Trophoblast cell (in vitro differentiated cells and primary cell): ENCODE measurements around the gene HIVEP3.

Source experiments
- DNase-seq, 2 donors: peaks; one replicate each; pipeline ENCODE4 v3.0.0-alpha.2; 2016
- H2AFZ ChIP-seq: 2 replicates; pipeline ENCODE4 v1.6.1; 2013; ENCODE audit warnings: low read length, moderate library complexity, mild to moderate bottlenecking; ENCODE audit not compliant: insufficient read depth, poor library complexity
- H2AK5ac ChIP-seq: 2 replicates; pipeline ENCODE4 v1.6.1; 2013; ENCODE audit warnings: mild to moderate bottlenecking, low read length
- H2BK120ac ChIP-seq: 2 replicates; pipeline ENCODE4 v1.6.1; 2013; ENCODE audit warnings: low read length, mild to moderate bottlenecking, moderate library complexity; ENCODE audit not compliant: insufficient read depth, poor library complexity
- H2BK12ac ChIP-seq: 2 replicates; pipeline ENCODE4 v1.6.1; 2013; ENCODE audit warnings: mild to moderate bottlenecking, low read length, moderate library complexity
- H2BK5ac ChIP-seq: 2 replicates; pipeline ENCODE4 v1.6.1; 2013; ENCODE audit warnings: low read length, low read depth, moderate library complexity, mild to moderate bottlenecking; ENCODE audit not compliant: poor library complexity
- H3K14ac ChIP-seq: 2 replicates; pipeline ENCODE4 v1.6.1; 2013; ENCODE audit warnings: mild to moderate bottlenecking, low read length
- H3K18ac ChIP-seq: 2 replicates; pipeline ENCODE4 v1.6.1; 2013; ENCODE audit warnings: mild to moderate bottlenecking, low read length
- H3K23ac ChIP-seq: 2 replicates; pipeline ENCODE4 v1.6.1; 2013; ENCODE audit warnings: low read length
- H3K27ac ChIP-seq: 2 replicates; pipeline ENCODE4 v1.5.1; 2013; ENCODE audit warnings: low read depth, mild to moderate bottlenecking, inconsistent platforms, low read length, moderate library complexity
- H3K27me3 ChIP-seq: 2 replicates; pipeline ENCODE4 v1.6.1; 2013; ENCODE audit warnings: inconsistent platforms, mild to moderate bottlenecking, low read length, moderate library complexity; ENCODE audit not compliant: insufficient read depth
- H3K36me3 ChIP-seq, 2 experiments: 1 replicate in 1 of 2; 2 replicates in 1 of 2; pipeline ENCODE4 v1.6.1; 2013; ENCODE audit warnings: low read length in 2 of 2, mild to moderate bottlenecking in 2 of 2, moderate library complexity in 1 of 2; ENCODE audit not compliant: insufficient read depth in 2 of 2, control insufficient read depth in 1 of 2
- H3K4ac ChIP-seq: 2 replicates; pipeline ENCODE4 v1.6.1; 2013; ENCODE audit warnings: low read depth, mild to moderate bottlenecking, low read length, moderate library complexity
- H3K4me1 ChIP-seq, 2 experiments: 1 replicate in 1 of 2; 2 replicates in 1 of 2; pipeline ENCODE4 v1.6.1; 2013; ENCODE audit warnings: low read length in 2 of 2, mild to moderate bottlenecking in 2 of 2, moderate library complexity in 1 of 2; ENCODE audit not compliant: insufficient read depth in 2 of 2, control insufficient read depth in 1 of 2
- H3K4me2 ChIP-seq: 2 replicates; pipeline ENCODE4 v1.6.1; 2013; ENCODE audit warnings: inconsistent platforms, mild to moderate bottlenecking, low read length, moderate library complexity
- H3K4me3 ChIP-seq: 2 replicates; pipeline ENCODE4 v1.5.1; 2013; ENCODE audit warnings: mild to moderate bottlenecking, low read depth, low read length, inconsistent platforms
- H3K79me1 ChIP-seq: one replicate; pipeline ENCODE4 v1.6.1; 2013; ENCODE audit warnings: low read length
- H3K79me2 ChIP-seq: 2 replicates; pipeline ENCODE4 v1.6.1; 2013; ENCODE audit warnings: low read length, mild to moderate bottlenecking; ENCODE audit not compliant: control insufficient read depth, insufficient read depth, poor library complexity
- H3K9ac ChIP-seq: 2 replicates; pipeline ENCODE4 v1.6.1; 2013; ENCODE audit warnings: mild to moderate bottlenecking, low read length
- H3K9me3 ChIP-seq: 2 replicates; pipeline ENCODE4 v1.6.1; 2013; ENCODE audit warnings: low read depth, mild to moderate bottlenecking, control low read depth, inconsistent platforms, low read length; ENCODE audit not compliant: insufficient read depth
- H4K12ac ChIP-seq: 2 replicates; pipeline ENCODE4 v1.6.1; 2013; ENCODE audit warnings: low read depth, mild to moderate bottlenecking, low read length, moderate library complexity
- H4K8ac ChIP-seq: 2 replicates; pipeline ENCODE4 v1.6.1; 2013; ENCODE audit warnings: low read depth, mild to moderate bottlenecking, low read length, moderate library complexity
- H4K91ac ChIP-seq: one replicate; pipeline ENCODE4 v1.6.1; 2013; ENCODE audit warnings: low read depth, mild to moderate bottlenecking, low read length, moderate library complexity
- WGBS: extraction: QIAGEN DNeasy Blood & Tissue Kit; methylation state at CpG from one replicate; pipeline ENCODE4 v1.1.7; 2013; ENCODE audit warnings: missing lambda C conversion rate; ENCODE audit not compliant: insufficient read length, insufficient coverage; ENCODE audit errors: extremely low coverage; 5-methylcytosine and 5-hydroxymethylcytosine counted together

The HIVEP3 gene

DNA sequence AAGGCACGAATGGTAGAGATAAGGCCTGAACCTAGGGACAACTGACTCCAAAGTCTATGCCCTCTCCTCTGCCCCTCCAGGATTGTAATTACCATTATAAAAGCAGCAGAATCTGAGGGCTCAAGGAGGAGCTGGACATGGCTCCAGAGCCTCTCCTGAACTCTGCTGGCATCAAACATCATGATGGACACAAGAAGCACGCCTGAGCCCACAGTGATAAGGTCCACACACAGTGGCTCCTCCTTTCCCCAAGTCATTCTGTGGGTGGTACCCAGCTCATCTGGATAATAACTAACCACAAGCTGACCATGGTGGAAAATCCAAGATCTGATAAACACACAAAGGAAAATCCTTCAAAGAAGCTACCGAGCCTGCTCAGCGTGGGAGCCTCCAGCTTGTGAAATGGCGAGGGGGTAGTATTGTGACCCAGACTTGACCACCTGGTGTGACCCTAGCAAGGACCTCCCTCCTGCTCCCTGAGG, 85.2 kb downstream of the HIVEP3 start:
- no peaks in the 10 kb centered on the region for H3K9me3 ChIP-seq
- H3K14ac ChIP-seq, result no peak overlapping the region
- no peak overlapping the region for H3K4ac ChIP-seq
- no peaks in the 10 kb centered on the region for H3K79me2 ChIP-seq
- H2BK12ac ChIP-seq, result no peak overlapping the region
- no peak overlapping the region for H3K18ac ChIP-seq
- H2AFZ ChIP-seq, result no peak overlapping the region
- no peaks in the 10 kb centered on the region for H3K36me3 ChIP-seq
- H3K27ac ChIP-seq, result no peak overlapping the region
- no peak overlapping the region for H2BK5ac ChIP-seq
- H3K4me2 ChIP-seq, result no peak overlapping the region
- no peak overlapping the region for H4K8ac ChIP-seq
- H3K4me3 ChIP-seq, result no peak overlapping the region
- no peaks in the 10 kb centered on the region for H3K79me1 ChIP-seq
- no peak overlapping the region for H3K23ac ChIP-seq
- DNase-seq, result no peak
- no peaks in the 10 kb centered on the region for H3K4me1 ChIP-seq
- H4K91ac ChIP-seq, result no peak overlapping the region
- no peak overlapping the region for H2BK120ac ChIP-seq
- H3K9ac ChIP-seq, result no peak overlapping the region
- no CpG with 5 or more reads among the region's 5 CpGs for WGBS
- H3K27me3 ChIP-seq, result no peaks in the 10 kb centered on the region
- no peak overlapping the region for H2AK5ac ChIP-seq
- H4K12ac ChIP-seq, result no peak overlapping the region

DNA sequence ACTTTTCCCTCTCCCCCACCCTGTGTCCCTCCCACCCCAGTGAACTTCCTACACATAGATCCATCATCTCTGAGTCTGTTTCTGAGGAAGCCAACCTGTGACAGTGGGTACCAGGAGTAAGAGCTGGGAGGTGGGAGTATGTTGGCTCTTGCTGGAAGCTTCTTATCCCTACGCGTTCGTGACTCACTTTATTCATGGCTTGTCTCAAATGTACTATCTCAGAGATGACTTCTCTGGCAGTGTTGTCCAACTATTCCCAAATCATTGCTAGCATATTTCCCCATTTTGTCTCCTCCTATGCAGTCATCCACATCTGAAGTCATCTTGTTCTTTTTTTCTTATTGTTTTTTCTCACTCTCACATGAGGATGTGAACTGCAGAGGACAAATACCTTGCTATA, 88.0 kb downstream of the HIVEP3 start:
- no peak overlapping the region for H3K4me2 ChIP-seq
- no peaks in the 10 kb centered on the region for H3K79me1 ChIP-seq
- H2BK5ac ChIP-seq, result no peak overlapping the region
- H3K27ac ChIP-seq, result no peak overlapping the region
- no peak overlapping the region for H2BK120ac ChIP-seq
- WGBS, result no CpG with 5 or more reads among the region's 3 CpGs
- no peak overlapping the region for H4K8ac ChIP-seq
- H3K9me3 ChIP-seq, result no peaks in the 10 kb centered on the region
- no peaks in the 10 kb centered on the region for H3K36me3 ChIP-seq
- H3K79me2 ChIP-seq, result no peaks in the 10 kb centered on the region
- H3K18ac ChIP-seq, result no peak overlapping the region
- H2AFZ ChIP-seq, result no peak overlapping the region
- no peaks in the 10 kb centered on the region for H3K27me3 ChIP-seq
- H3K9ac ChIP-seq, result no peak overlapping the region
- no peak overlapping the region for H4K91ac ChIP-seq
- DNase-seq, result peak in 1 of 2 donors; percentile 15
- H3K14ac ChIP-seq, result no peak overlapping the region
- no peaks in the 10 kb centered on the region for H3K4me1 ChIP-seq
- no peak overlapping the region for H2BK12ac ChIP-seq
- H3K4ac ChIP-seq, result no peak overlapping the region
- H4K12ac ChIP-seq, result no peak overlapping the region
- no peak overlapping the region for H2AK5ac ChIP-seq
- H3K23ac ChIP-seq, result no peak overlapping the region
- H3K4me3 ChIP-seq, result no peak overlapping the region

DNA sequence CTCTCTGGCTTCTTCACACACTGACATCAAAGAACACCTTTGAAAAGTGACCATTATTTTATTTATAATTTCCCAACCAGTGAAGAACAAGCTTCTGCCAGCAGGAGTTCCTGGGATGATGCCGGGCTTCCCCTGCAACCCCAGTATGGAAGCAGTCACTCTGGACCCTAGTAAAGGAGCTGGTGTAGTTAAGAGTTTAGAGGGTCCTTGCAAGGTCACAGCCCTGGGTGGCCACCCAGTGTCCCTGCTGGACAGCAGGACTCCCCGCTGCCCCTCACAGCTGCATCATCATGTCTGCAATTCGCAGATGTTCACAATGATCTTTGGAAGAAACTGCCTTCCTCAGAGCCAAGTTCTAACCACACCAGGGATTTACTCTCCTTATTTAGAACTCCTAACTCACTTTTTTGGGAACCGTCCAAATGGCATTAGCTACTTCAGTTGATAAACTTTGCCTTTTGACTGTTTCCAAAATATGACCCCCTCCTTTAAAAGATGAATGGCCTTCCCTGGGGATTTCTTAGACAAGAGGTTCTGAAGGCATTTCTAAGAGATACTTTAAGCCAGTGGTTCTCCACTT, 90.6 kb downstream of the HIVEP3 start:
- Histone ChIP-seq H3K9ac (no peak overlapping the region), H2AFZ (no peak overlapping the region), H3K79me2 (no peaks in the 10 kb centered on the region), H2AK5ac (no peak overlapping the region), H4K8ac (no peak overlapping the region), H3K79me1 (no peaks in the 10 kb centered on the region), H3K27ac (no peak overlapping the region), H4K12ac (no peak overlapping the region), H2BK5ac (no peak overlapping the region), H2BK120ac (no peak overlapping the region), H3K4me3 (no peak overlapping the region), H3K27me3 (no peaks in the 10 kb centered on the region), H3K23ac (no peak overlapping the region), H3K9me3 (no peaks in the 10 kb centered on the region), H3K18ac (no peak overlapping the region), H3K4me2 (no peak overlapping the region), H2BK12ac (no peak overlapping the region), H3K36me3 (no peaks in the 10 kb centered on the region), H3K4me1 (peaks cover 5 to 8% of the 10 kb centered on the region in 2 experiments), H4K91ac (no peak overlapping the region), H3K14ac (no peak overlapping the region), H3K4ac (no peak overlapping the region)
- DNase-seq, result no peak
- WGBS, result no CpG with 5 or more reads among the region's 4 CpGs

DNA sequence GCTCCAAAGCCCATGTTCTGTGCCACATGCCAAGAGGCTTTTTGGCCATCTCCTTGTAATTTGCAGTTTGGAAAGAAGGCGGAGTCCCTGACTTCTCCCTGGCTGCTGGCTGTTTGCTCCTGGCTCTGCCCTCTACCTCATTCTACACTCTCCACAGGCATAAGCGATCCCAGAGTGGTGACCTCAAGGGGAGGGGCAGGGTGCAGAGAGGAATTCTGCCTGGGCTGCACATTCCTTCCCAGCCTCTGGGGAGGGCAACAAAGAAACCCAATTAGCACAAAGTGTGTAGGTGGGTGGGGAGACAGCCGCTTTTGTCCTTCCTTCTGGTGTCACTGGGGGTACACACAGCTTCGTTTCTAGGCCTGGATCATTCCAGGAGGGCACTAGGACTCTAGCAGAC, 95.3 kb downstream of the HIVEP3 start:
- Histone ChIP-seq H3K4me3 (no peak overlapping the region), H2AK5ac (no peak overlapping the region), H3K4me2 (peak overlapping the region; percentile 6), H3K23ac (no peak overlapping the region), H4K8ac (no peak overlapping the region), H3K4ac (no peak overlapping the region), H3K9ac (no peak overlapping the region), H4K12ac (no peak overlapping the region), H3K79me2 (no peaks in the 10 kb centered on the region), H2BK12ac (no peak overlapping the region), H3K4me1 (peaks cover 5 to 9% of the 10 kb centered on the region in 2 experiments), H3K36me3 (no peaks in the 10 kb centered on the region), H3K18ac (no peak overlapping the region), H4K91ac (no peak overlapping the region), H2BK120ac (no peak overlapping the region), H3K79me1 (no peaks in the 10 kb centered on the region), H3K27ac (no peak overlapping the region), H2AFZ (peak overlapping the region; percentile 43), H2BK5ac (no peak overlapping the region), H3K14ac (no peak overlapping the region), H3K27me3 (no peaks in the 10 kb centered on the region), H3K9me3 (no peaks in the 10 kb centered on the region)
- WGBS, result no CpG with 5 or more reads among the region's 4 CpGs
- DNase-seq, result no peak
